K562 (cell line): Measurements from ENCODE around the gene STUM. TPM values are rescaled to one million over a fixed set of nuclear protein-coding genes. Genes with fewer than 3 reads are reported as not detected.

Experiments used
- ETV6 ChIP-seq, 3 experiments: fragments of 150-350 bp in 1 of 3; sonication (generic) in 1 of 3; formaldehyde crosslinking in 1 of 3; IDR thresholded peaks; 2 replicates each; pipeline versions ENCODE4 v1.6.1 to v1.8.0; 2014 to 2022; ENCODE audit warnings: borderline replicate concordance in 2 of 3, low read depth in 2 of 3, antibody characterized with exemption in 1 of 3, low read length in 1 of 3, mild to moderate bottlenecking in 1 of 3, missing genetic modification reagents in 1 of 3
- MTA2 ChIP-seq: fragments of 450-650 bp; IDR thresholded peaks from 2 replicates; pipeline ENCODE4 v1.6.1; 2016; ENCODE audit warnings: low read depth
- PURB ChIP-seq: sonication (generic); formaldehyde crosslinking; IDR thresholded peaks from 2 replicates; pipeline ENCODE4 v1.9.0; 2021; ENCODE audit warnings: low read depth, mild to moderate bottlenecking, missing genetic modification reagents
- SRSF7 ChIP-seq: fragments of 200-400 bp; formaldehyde crosslinking; optimal IDR thresholded peaks from 2 replicates; pipeline ENCODE3; 2017; ENCODE audit warnings: mild to moderate bottlenecking, low read depth, low read length
- STAT5B ChIP-seq: fragments of 250-450 bp; sonication (Bioruptor Pico); IDR thresholded peaks from 2 replicates; pipeline ENCODE4 v1.8.0; 2021; ENCODE audit warnings: mild to moderate bottlenecking, inconsistent platforms
- ZNF444 ChIP-seq: fragments of 250-450 bp; sonication (Bioruptor Pico); IDR thresholded peaks from 2 replicates; pipeline ENCODE4 v1.4.0; 2020; ENCODE audit warnings: mild to moderate bottlenecking, moderate library complexity
- polyA plus RNA-seq, 8 experiments: library from polyadenylated mRNA; depleted of rRNA in 4 of 8; stranded (reverse) in 5 of 8; unstranded in 3 of 8; fragments of >200 nt; fragmentation: Nextera tagmentation in 2 of 8; fragmentation: Illumina TruSeq in 1 of 8; extraction: Ambion mirVana in 2 of 8; extraction: Trizol in 1 of 8; gene quantifications; 2 replicates each; pipeline versions ENCODE4 v1.2.1 to v1.2.3, GENCODE V29; 2011 to 2014; ENCODE audit warnings: inconsistent platforms in 1 of 8, missing spikeins in 1 of 8
- total RNA-seq, 7 experiments: library from RNA; depleted of rRNA in 6 of 7; stranded (reverse); fragments of >200 nt in 6 of 7; fragmentation: Illumina TruSeq in 2 of 7; extraction: Trizol in 2 of 7; gene quantifications; 2 replicates each; pipeline versions ENCODE4 v1.2.1 to v1.2.3, GENCODE V29; 2011 to 2021; ENCODE audit warnings: low replicate concordance in 1 of 7
- TF ChIP-seq, protein P1 (sequence below): sonication (generic); formaldehyde crosslinking; IDR thresholded peaks from 2 replicates; pipeline ENCODE4 v1.4.0; 2020; ENCODE audit warnings: mild to moderate bottlenecking, missing genetic modification reagents
- TF ChIP-seq, protein P2 (sequence below): fragments of 250-450 bp; sonication (Bioruptor Pico); IDR thresholded peaks from 2 replicates; pipeline ENCODE4 v1.8.0; 2022; ENCODE audit warnings: inconsistent platforms

STUM gene
- total and polyA plus RNA-seq, 9 of the 15 experiments (the other 6 are each of a cell fraction or from before 2014, with no cell fraction given): not detected

DNA sequence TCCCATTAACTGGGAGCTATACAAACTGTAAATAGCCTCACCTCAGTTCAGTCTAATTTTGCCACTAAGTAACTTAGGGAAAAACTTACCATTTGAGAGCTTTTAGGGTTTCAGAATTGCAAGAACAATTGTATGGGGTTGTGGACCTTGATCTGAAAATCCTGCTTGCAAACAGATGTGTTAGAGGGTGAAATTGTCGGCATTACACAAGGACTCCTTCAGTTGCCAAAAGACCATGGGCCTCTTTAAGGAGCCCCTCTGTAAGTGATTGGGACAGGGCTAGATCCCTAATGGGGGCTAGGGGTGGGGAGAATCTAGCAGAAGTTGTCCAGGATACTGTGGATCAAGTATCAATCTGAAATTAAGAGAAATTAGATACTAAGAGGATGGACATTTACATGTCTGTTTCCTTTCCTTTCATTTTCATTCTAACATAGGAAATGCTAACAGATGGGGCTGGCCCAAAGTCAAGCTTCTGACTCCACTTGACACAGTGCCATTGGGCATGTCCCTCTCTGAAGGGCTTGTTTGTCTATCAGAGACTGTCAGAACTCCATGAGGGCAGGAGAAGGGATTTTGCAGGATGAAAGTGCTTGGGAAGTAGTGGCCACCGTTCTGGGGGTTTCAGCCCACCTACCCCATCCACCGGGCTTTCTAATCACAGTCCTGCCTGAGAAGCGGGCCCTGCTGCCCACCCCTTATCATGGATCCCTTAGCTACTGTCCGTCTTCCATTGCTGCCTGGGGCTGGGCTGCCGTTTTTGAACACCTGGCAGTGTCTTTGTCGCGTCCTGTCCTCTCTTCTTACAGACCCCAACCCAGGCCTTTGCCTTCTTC, 54.7 kb downstream of the STUM start (continued):
- TF ChIP-seq ZNF444 (CRISPR knock-in tag) (no peak), ETV6 (IDR thresholded peaks at IDR 0.05; ENCODE audit: borderline replicate concordance in 1 of 2, low read depth in 2 of 2, low read length in 1 of 2) (no peak), ETV6 (CRISPR knock-in tag; IDR thresholded peaks at IDR 0.05; ENCODE audit: borderline replicate concordance) (no peak), MTA2 (no peak), PURB (CRISPR knock-in tag) (no peak), SRSF7 (no peak), STAT5B (no peak)
- TF ChIP-seq, protein P1, sequence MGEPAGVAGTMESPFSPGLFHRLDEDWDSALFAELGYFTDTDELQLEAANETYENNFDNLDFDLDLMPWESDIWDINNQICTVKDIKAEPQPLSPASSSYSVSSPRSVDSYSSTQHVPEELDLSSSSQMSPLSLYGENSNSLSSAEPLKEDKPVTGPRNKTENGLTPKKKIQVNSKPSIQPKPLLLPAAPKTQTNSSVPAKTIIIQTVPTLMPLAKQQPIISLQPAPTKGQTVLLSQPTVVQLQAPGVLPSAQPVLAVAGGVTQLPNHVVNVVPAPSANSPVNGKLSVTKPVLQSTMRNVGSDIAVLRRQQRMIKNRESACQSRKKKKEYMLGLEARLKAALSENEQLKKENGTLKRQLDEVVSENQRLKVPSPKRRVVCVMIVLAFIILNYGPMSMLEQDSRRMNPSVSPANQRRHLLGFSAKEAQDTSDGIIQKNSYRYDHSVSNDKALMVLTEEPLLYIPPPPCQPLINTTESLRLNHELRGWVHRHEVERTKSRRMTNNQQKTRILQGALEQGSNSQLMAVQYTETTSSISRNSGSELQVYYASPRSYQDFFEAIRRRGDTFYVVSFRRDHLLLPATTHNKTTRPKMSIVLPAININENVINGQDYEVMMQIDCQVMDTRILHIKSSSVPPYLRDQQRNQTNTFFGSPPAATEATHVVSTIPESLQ (CRISPR knock-in tag): no peak
- TF ChIP-seq, protein P2, sequence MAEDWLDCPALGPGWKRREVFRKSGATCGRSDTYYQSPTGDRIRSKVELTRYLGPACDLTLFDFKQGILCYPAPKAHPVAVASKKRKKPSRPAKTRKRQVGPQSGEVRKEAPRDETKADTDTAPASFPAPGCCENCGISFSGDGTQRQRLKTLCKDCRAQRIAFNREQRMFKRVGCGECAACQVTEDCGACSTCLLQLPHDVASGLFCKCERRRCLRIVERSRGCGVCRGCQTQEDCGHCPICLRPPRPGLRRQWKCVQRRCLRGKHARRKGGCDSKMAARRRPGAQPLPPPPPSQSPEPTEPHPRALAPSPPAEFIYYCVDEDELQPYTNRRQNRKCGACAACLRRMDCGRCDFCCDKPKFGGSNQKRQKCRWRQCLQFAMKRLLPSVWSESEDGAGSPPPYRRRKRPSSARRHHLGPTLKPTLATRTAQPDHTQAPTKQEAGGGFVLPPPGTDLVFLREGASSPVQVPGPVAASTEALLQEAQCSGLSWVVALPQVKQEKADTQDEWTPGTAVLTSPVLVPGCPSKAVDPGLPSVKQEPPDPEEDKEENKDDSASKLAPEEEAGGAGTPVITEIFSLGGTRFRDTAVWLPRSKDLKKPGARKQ (CRISPR knock-in tag): no peak
